Measurements from ENCODE around the gene STPG2. TPM values are rescaled to one million over a fixed set of nuclear protein-coding genes. Genes with fewer than 3 reads are reported as not detected.

Gene STPG2
- total RNA-seq, 5 donors from 2014 or later (not counting 1 experiment from before 2014, with no cell fraction given): 0.19 to 0.35 (median 0.26) TPM; not detected in 2

GRCh38 chr4:97589481-97590196 is 553.6 kb downstream of the STPG2 start:
- ChIA-PET CTCF (no interaction called here), POLR2A (no interaction called here)
- H3K4me1 ChIP-seq (ENCODE audit: control insufficient read depth in 1 of 2, extremely low read depth in 1 of 2, insufficient read depth in 2 of 2, low read length in 2 of 2): no peaks in the 10 kb centered on the region
- DNase-seq (no peak), ATAC-seq (replicated peaks in 1 of 4) (no peak)
- H3K4me3 Mint-ChIP-seq: no peak overlapping the region
- H3K36me3 Mint-ChIP-seq: no peaks in the 10 kb centered on the region
- H3K36me3 ChIP-seq (ENCODE audit: control insufficient read depth in 2 of 2, extremely low read depth in 1 of 2, insufficient read depth in 1 of 2, low read length in 1 of 2): no peaks in the 10 kb centered on the region
- no peak overlapping the region for H3K27ac ChIP-seq (ENCODE audit: low read length)
- 83% methylated on average over 1 of the region's 5 CpGs for WGBS (ENCODE audit: insufficient coverage)
- no peak overlapping the region for H3K4me3 ChIP-seq (ENCODE audit: control insufficient read depth in 1 of 2, extremely low read depth in 1 of 2, low read length in 1 of 2)
- H3K27me3 Mint-ChIP-seq: no peaks in the 10 kb centered on the region
- H3K27me3 ChIP-seq (replicated peaks in 1 of 2; ENCODE audit: control insufficient read depth in 2 of 2, extremely low read depth in 1 of 2, insufficient read depth in 2 of 2, low read length in 1 of 2): no peaks in the 10 kb centered on the region
- H3K9me3 ChIP-seq: no peaks in the 10 kb centered on the region
- H3K27ac Mint-ChIP-seq: no peak overlapping the region
- peaks cover 6 to 11% (median 11%) of the 10 kb centered on the region in 3 donors for H3K9me3 Mint-ChIP-seq
- no peaks in the 10 kb centered on the region for H3K4me1 Mint-ChIP-seq

- Histone ChIP-seq H3K27ac (ENCODE audit: low read length) (no peak overlapping the region), H3K27me3 (replicated peaks in 1 of 2; ENCODE audit: control insufficient read depth in 2 of 2, extremely low read depth in 1 of 2, insufficient read depth in 2 of 2, low read length in 1 of 2) (no peaks in the 10 kb centered on the region), H3K36me3 (ENCODE audit: control insufficient read depth in 2 of 2, extremely low read depth in 1 of 2, insufficient read depth in 1 of 2, low read length in 1 of 2) (no peaks in the 10 kb centered on the region), H3K4me3 (ENCODE audit: control insufficient read depth in 1 of 2, extremely low read depth in 1 of 2, low read length in 1 of 2) (no peak overlapping the region), H3K9me3 (no peaks in the 10 kb centered on the region), H3K4me1 (ENCODE audit: control insufficient read depth in 1 of 2, extremely low read depth in 1 of 2, insufficient read depth in 2 of 2, low read length in 2 of 2) (no peaks in the 10 kb centered on the region)
- DNase-seq (no peak), ATAC-seq (replicated peaks in 1 of 4) (no peak)
- H3K9me3 Mint-ChIP-seq: peaks cover 0 to 9% (median 2%) of the 10 kb centered on the region in 3 donors
- H3K36me3 Mint-ChIP-seq: no peaks in the 10 kb centered on the region
- CTCF ChIA-PET: no interaction called here
- WGBS (ENCODE audit: insufficient coverage): no CpG with 5 or more reads among the region's 2 CpGs
- H3K27ac Mint-ChIP-seq: no peak overlapping the region
- no peak overlapping the region for H3K4me3 Mint-ChIP-seq
- POLR2A ChIA-PET: no interaction called here
- no peaks in the 10 kb centered on the region for H3K4me1 Mint-ChIP-seq
- H3K27me3 Mint-ChIP-seq: no peaks in the 10 kb centered on the region
Measured at GRCh38 chr4:97587912-97588311, 555.4 kb downstream of the STPG2 start.

GRCh38 chr4:97585274-97585673 is 558.0 kb downstream of the STPG2 start:
- Mint-ChIP-seq H3K9me3 (peaks cover 0 to 7% (median 3%) of the 10 kb centered on the region in 3 donors), H3K4me1 (no peaks in the 10 kb centered on the region), H3K27me3 (no peaks in the 10 kb centered on the region), H3K4me3 (no peak overlapping the region), H3K36me3 (no peaks in the 10 kb centered on the region), H3K27ac (no peak overlapping the region)
- no peaks in the 10 kb centered on the region for H3K4me1 ChIP-seq (ENCODE audit: control insufficient read depth in 1 of 2, extremely low read depth in 1 of 2, insufficient read depth in 2 of 2, low read length in 2 of 2)
- no peak for DNase-seq
- no peak for ATAC-seq (replicated peaks in 1 of 4)
- CTCF ChIA-PET: interaction anchor here in 1 of 2 donors (0.7 kb wide), 1 partner anchor 71 kb away, joined by 4 read pairs; no protein-coding TSS in a partner anchor
- no peaks in the 10 kb centered on the region for H3K9me3 ChIP-seq
- POLR2A ChIA-PET: no interaction called here
- H3K4me3 ChIP-seq (ENCODE audit: control insufficient read depth in 1 of 2, extremely low read depth in 1 of 2, low read length in 1 of 2): no peak overlapping the region
- no peaks in the 10 kb centered on the region for H3K27me3 ChIP-seq (replicated peaks in 1 of 2; ENCODE audit: control insufficient read depth in 2 of 2, extremely low read depth in 1 of 2, insufficient read depth in 2 of 2, low read length in 1 of 2)
- no peak overlapping the region for H3K27ac ChIP-seq (ENCODE audit: low read length)
- H3K36me3 ChIP-seq (ENCODE audit: control insufficient read depth in 2 of 2, extremely low read depth in 1 of 2, insufficient read depth in 1 of 2, low read length in 1 of 2): no peaks in the 10 kb centered on the region

DNA sequence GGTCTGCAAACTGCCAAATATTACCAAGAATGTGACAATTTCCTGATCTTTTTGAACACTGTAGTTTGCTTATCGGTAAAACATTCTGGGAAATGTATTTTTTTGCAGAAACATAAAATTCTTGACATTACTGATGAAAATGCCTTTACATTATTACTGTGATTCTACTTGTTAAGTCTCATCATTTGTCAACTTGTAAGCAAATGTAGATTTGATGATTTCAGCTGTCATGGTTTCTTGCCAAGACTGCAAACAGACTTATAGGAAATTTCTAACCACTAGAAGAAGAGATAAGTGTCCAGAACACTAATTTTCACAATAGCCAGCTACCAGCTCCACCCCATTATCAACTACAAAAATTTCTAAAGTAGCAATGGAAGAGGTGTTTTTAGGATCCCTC is 560.4 kb downstream of the STPG2 start:
- Mint-ChIP-seq H3K27me3 (no peaks in the 10 kb centered on the region), H3K27ac (no peak overlapping the region), H3K4me1 (no peaks in the 10 kb centered on the region), H3K9me3 (peaks cover 0 to 7% (median 3%) of the 10 kb centered on the region in 3 donors), H3K4me3 (no peak overlapping the region), H3K36me3 (no peaks in the 10 kb centered on the region)
- ATAC-seq (replicated peaks in 1 of 4) (no peak), DNase-seq (no peak)
- ChIA-PET CTCF (no interaction called here), POLR2A (no interaction called here)
- Histone ChIP-seq H3K27ac (ENCODE audit: low read length) (no peak overlapping the region), H3K4me3 (ENCODE audit: control insufficient read depth in 1 of 2, extremely low read depth in 1 of 2, low read length in 1 of 2) (no peak overlapping the region), H3K9me3 (no peaks in the 10 kb centered on the region), H3K27me3 (replicated peaks in 1 of 2; ENCODE audit: control insufficient read depth in 2 of 2, extremely low read depth in 1 of 2, insufficient read depth in 2 of 2, low read length in 1 of 2) (no peaks in the 10 kb centered on the region), H3K36me3 (ENCODE audit: control insufficient read depth in 2 of 2, extremely low read depth in 1 of 2, insufficient read depth in 1 of 2, low read length in 1 of 2) (no peaks in the 10 kb centered on the region), H3K4me1 (ENCODE audit: control insufficient read depth in 1 of 2, extremely low read depth in 1 of 2, insufficient read depth in 2 of 2, low read length in 2 of 2) (no peaks in the 10 kb centered on the region)
- WGBS (ENCODE audit: insufficient coverage): no CpG with 5 or more reads among the region's 1 CpG

DNA sequence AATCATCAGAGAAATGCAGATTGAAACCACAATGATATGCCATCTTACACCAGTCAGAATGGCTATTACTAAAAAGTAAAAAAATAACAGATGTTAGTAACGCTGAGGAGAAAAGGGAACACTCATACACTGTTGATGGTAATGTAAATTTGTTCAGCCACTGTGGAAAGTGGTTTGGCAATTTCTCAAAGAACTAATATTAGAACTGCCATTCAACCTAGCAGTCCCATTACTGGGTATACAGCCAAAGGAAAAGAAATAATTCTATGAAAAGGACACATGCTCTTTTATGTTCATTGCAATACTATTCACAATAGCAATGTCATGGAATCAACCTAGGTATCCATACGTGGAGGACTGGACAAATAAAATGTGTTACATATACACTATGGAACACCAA is 566.3 kb downstream of the STPG2 start:
- CTCF ChIA-PET: no interaction called here
- Histone ChIP-seq H3K4me1 (ENCODE audit: control insufficient read depth in 1 of 2, extremely low read depth in 1 of 2, insufficient read depth in 2 of 2, low read length in 2 of 2) (no peaks in the 10 kb centered on the region), H3K27me3 (replicated peaks in 1 of 2; ENCODE audit: control insufficient read depth in 2 of 2, extremely low read depth in 1 of 2, insufficient read depth in 2 of 2, low read length in 1 of 2) (no peaks in the 10 kb centered on the region), H3K27ac (ENCODE audit: low read length) (no peak overlapping the region), H3K36me3 (ENCODE audit: control insufficient read depth in 2 of 2, extremely low read depth in 1 of 2, insufficient read depth in 1 of 2, low read length in 1 of 2) (no peaks in the 10 kb centered on the region), H3K4me3 (ENCODE audit: control insufficient read depth in 1 of 2, extremely low read depth in 1 of 2, low read length in 1 of 2) (no peak overlapping the region), H3K9me3 (no peaks in the 10 kb centered on the region)
- POLR2A ChIA-PET: no interaction called here
- peaks cover 1 to 5% (median 5%) of the 10 kb centered on the region in 3 donors for H3K9me3 Mint-ChIP-seq
- H3K4me3 Mint-ChIP-seq: no peak overlapping the region
- DNase-seq: no peak
- no CpG with 5 or more reads among the region's 2 CpGs for WGBS (ENCODE audit: insufficient coverage)
- H3K27ac Mint-ChIP-seq: no peak overlapping the region
- no peaks in the 10 kb centered on the region for H3K36me3 Mint-ChIP-seq
- no peaks in the 10 kb centered on the region for H3K27me3 Mint-ChIP-seq
- no peak for ATAC-seq (replicated peaks in 1 of 4)
- H3K4me1 Mint-ChIP-seq: no peaks in the 10 kb centered on the region

GRCh38 chr4:97560009-97560408 is 583.3 kb downstream of the STPG2 start:
- Mint-ChIP-seq H3K4me3 (no peak overlapping the region), H3K36me3 (no peaks in the 10 kb centered on the region), H3K27ac (no peak overlapping the region), H3K9me3 (peaks cover 7 to 24% (median 24%) of the 10 kb centered on the region in 3 donors), H3K4me1 (no peaks in the 10 kb centered on the region), H3K27me3 (no peaks in the 10 kb centered on the region)
- no peaks in the 10 kb centered on the region for H3K9me3 ChIP-seq
- WGBS (ENCODE audit: insufficient coverage): no CpG with 5 or more reads among the region's 2 CpGs
- no peak overlapping the region for H3K27ac ChIP-seq (ENCODE audit: low read length)
- no peaks in the 10 kb centered on the region for H3K4me1 ChIP-seq (ENCODE audit: control insufficient read depth in 1 of 2, extremely low read depth in 1 of 2, insufficient read depth in 2 of 2, low read length in 2 of 2)
- ChIA-PET CTCF (no interaction called here), POLR2A (no interaction called here)
- H3K36me3 ChIP-seq (ENCODE audit: control insufficient read depth in 2 of 2, extremely low read depth in 1 of 2, insufficient read depth in 1 of 2, low read length in 1 of 2): no peaks in the 10 kb centered on the region
- DNase-seq (no peak), ATAC-seq (replicated peaks in 1 of 4) (no peak)
- H3K4me3 ChIP-seq (ENCODE audit: control insufficient read depth in 1 of 2, extremely low read depth in 1 of 2, low read length in 1 of 2): no peak overlapping the region
- no peaks in the 10 kb centered on the region for H3K27me3 ChIP-seq (replicated peaks in 1 of 2; ENCODE audit: control insufficient read depth in 2 of 2, extremely low read depth in 1 of 2, insufficient read depth in 2 of 2, low read length in 1 of 2)

All from T-cell (primary cell).